Activated CD4-positive, alpha-beta T cell treated with anti-CD3 and anti-CD28 coated beads, Interleukin-2, amount 50 U/mL, for 16 hours (primary cell): Measurements from ENCODE around the gene RIOK3.
A peak's percentile ranks its signal among the peaks of the same experiment; 100 is the strongest.
"Not testable (repeated sequence)": the region's sequence is repeated elsewhere in the genome, so short reads cannot be mapped to it uniquely, and the experiment has no call there.

ENCODE experiments used
- DNase-seq: peaks from one replicate; pipeline ENCODE4 v3.0.0-alpha.2; 2020

The RIOK3 gene

DNA sequence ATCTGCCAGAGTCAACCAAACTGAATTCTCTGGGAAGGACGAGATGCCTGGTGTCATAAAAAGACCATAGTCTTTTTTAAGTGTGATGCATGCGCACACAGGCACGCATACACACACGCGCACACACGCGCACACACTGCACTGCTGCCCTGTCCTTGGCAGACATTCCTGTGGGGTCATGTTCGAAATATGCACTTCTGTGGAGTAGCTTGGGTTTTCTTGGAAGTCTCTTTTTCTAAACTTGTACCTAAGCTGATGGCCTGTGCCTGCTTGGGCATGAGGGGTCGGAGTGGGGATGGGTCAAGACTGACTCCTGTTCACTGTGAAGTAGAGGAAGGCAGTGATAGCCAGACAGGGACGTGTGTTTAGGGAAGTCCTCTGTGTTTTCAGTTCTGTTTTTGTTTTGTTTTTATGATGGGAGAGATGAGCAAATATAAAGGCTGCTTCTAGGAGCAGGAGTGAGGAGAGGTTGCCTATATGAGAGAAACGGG is 46.2 kb downstream of the RIOK3 start:
- DNase-seq = no peak

- no peak for DNase-seq
Measured at GRCh38 chr18:23501626-23502025, 48.5 kb downstream of the RIOK3 start.

- no peak for DNase-seq
Measured at GRCh38 chr18:23502516-23503037, 49.5 kb downstream of the RIOK3 start.

DNA sequence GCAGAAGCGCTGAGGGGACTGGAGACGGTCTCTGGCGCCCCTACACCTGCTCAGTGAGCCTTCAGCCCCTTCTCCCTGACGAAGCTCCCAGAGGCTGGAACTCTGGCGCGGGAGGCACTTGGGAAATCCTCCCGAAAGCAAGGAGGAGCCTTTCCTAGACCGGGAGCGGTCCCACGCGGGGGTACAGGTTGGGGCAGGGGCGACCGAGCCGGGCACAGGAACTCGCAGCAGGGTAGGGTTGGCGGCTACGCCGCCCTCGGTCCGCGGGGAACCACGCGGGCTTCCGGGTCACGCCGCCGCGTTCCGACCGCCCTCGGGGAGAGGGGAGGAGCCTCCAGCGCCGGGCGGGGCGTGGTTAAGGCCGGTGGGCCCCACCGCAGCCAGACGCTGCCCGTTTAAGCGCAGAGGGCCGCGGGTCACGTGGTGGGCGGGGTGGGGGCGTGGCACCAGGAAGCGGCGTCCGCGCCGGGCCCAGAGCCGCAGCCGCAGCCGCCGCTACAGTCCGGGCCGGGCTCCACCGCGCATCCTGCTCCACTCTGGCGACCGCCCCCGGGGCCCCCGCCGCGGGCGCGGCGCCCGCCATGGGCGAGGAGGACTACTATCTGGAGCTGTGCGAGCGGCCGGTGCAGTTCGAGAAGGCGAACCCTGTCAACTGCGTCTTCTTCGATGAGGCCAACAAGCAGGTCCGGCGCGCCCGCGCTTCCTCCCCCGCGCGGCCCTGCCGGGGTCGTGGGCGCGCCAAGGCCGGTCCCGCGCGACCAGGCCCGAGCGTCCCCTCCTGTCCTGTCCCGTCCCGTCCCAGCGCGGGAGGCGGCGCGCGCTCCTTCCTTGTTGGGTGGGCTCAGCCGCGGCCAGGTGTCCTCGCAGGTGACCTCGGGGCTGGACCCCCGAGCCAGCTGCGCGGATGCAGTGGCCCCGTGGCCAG is 50.2 kb downstream of the RIOK3 start, which contains the start of gene RMC1:
Gene RMC1 (plus strand): TSS at position 474 of the 925 bp plus-strand sequence. CDS start 108 bp downstream, at position 582.
- peak; percentile 97 for DNase-seq

DNA sequence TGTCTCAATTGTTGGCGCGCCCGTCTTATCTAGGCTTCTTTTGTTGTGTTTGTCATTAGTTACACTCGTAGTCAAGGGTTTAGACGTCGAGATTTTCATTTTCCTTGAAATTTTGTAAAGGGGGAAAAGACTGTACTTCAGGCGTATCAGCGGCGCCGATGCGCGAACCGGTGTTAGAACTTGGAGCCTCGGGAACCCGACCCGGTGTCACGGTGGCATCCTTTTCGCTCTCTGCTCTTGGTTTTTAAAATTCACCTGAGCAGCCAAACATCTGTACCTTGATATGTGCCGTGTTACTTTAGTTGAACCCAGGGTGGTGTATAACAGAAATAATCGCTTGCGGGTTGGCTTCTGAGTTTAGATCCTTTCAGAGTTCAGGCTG is 50.9 kb downstream of the RIOK3 start:
- no peak for DNase-seq

- DNase-seq = peak; percentile 49
Measured at GRCh38 chr18:23504720-23505119, 51.6 kb downstream of the RIOK3 start.

GRCh38 chr18:23506393-23506792 is 53.3 kb downstream of the RIOK3 start:
- no peak for DNase-seq

DNA sequence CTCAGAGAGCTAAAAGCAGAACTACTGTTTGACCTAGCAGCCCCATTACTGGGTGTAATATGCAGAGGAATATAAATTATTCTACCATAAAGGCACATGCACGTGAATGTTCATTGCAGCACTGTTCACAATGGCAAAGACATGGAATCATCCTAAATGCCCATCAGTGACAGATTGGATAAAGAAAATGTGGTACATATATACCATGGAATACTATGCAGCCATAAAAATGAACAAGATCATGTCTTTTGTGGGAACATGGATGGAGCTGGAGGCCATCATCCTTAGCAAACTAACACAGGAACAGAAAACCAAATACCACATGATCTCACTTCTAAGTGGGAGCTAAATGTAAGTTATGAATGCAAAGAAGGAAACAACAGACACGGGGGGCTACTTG is 57.8 kb downstream of the RIOK3 start:
- not testable (repeated sequence) for DNase-seq

- not testable (repeated sequence) for DNase-seq
Measured at GRCh38 chr18:23512216-23512615, 59.1 kb downstream of the RIOK3 start.

DNA sequence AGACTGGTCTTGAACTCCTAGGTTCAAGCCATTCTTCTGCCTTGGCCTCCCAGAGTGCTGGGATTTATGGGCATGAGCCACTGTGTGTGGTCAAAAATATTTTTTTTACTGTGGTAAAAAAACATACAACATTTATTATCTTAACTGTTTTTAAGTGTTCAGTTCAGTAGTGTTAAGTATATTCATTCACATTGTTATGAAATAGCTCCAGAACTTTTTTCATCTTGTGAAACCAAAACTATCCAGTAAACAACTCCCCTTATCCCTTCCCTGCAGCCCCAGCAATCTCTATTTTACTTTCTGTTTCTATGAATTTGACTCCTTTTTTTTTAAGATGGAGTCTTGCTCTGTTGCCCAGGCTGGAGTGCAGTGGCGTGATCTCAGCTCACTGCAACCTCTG is 59.6 kb downstream of the RIOK3 start:
- DNase-seq = no peak

- DNase-seq = peak; percentile 81
Measured at GRCh38 chr18:23515911-23516546, 62.9 kb downstream of the RIOK3 start.

DNA sequence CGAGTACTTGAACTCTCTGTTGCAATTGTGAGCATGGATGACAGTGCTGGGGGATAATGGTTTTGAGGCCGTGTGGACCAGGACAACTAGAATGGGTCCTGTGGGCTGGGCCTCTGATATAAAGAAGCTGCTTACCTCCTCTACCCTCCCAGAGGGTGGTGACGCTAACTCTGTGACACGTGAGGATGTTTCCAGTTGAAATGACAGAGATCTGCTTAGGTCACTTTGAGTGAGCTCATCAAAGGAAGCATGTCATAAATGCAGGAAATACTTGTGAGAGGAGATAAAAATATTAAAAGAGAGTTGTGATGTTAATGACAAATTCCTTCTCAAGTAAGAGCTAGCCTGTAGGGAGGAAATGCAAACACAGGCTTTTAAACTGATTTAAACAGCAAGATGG is 66.6 kb downstream of the RIOK3 start:
- no peak for DNase-seq

GRCh38 chr18:23521271-23521670 is 68.2 kb downstream of the RIOK3 start:
- DNase-seq = no peak

GRCh38 chr18:23521907-23522306 is 68.8 kb downstream of the RIOK3 start:
- no peak for DNase-seq

GRCh38 chr18:23523429-23524212 is 70.5 kb downstream of the RIOK3 start:
- no peak for DNase-seq

- no peak for DNase-seq
Measured at GRCh38 chr18:23524213-23524707, 71.2 kb downstream of the RIOK3 start.

DNA sequence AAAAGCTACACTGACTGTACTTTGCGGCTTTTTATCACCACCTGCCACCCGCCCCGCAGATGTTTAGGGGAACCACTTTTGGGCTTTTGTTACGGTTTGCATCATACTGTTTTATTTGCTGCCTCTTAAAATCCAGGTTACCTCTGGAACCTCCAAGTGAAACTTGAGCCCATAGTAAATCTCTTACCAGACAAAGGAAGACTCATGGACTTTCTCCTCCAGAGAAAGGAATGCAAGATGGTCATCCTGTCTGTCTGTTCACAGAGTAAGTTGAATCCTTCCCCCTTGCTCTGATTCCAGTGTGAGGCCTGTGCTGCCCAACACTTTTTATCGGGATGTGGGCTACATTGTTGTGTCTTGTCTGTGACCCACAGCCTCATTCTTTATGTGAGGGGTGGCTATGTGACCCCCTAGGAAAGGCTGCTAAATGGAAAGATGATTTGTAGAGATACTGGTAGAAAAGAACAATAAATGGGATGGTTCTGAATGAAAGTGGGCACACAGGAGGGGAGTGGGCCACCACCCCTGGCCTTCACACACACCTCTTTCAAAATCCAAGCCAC is 73.5 kb downstream of the RIOK3 start:
- no peak for DNase-seq

GRCh38 chr18:23528580-23529472 is 75.7 kb downstream of the RIOK3 start:
- DNase-seq = no peak

DNA sequence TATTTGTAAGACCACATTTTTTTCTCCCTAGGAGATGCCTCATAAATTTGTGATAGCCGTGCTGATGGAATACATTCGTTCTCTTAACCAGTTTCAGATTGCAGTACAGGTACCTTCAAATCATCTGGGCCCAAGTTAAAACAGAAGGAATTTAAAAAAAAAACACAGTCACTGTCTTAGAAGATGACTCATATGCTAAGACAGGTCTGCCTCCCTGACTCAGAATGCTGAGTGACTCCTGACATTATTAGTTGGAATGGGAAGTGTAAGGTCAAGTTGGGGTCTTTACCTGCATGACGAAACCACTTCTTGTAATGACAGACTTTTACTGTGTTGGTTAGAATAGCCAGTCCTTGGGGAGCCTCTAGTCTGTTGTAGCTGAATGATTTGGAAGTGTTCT is 76.5 kb downstream of the RIOK3 start:
- peak; percentile 57 for DNase-seq

- DNase-seq = no peak
Measured at GRCh38 chr18:23530195-23530594, 77.1 kb downstream of the RIOK3 start.

DNA sequence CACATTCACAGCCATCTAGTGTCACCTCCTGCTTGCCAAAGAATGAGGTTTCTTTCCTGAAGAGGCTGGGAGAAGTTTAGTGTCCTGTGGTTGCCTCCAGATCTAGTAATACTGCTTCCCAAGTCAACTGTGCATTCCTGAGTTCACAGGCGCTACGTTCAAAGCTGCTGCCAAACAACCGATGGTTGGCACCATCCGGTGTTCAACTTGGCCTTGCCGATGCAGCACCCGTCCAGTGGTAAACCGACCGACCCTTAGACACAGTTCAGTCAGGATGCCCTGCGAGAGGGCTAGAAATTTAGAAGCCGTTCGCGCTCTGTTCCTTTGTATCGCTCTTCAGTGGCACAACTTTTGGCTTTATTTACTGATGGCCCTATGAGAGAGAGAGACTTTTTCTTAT is 78.8 kb downstream of the RIOK3 start:
- DNase-seq = no peak
